Muscle layer of colon (tissue), 2 donors: ENCODE results near the gene TMEM266.
A peak's percentile ranks its signal among the peaks of the same experiment; 100 is the strongest.

Experiments
- H3K27ac ChIP-seq: one replicate; pipeline ENCODE4 v1.7.0; 2013; ENCODE audit warnings: low read depth, mild to moderate bottlenecking, low read length, moderate library complexity
- H3K27me3 ChIP-seq, 2 donors: one replicate each; pipeline ENCODE4 v1.7.0; 2013; ENCODE audit warnings: low read length in 2 of 2, mild to moderate bottlenecking in 2 of 2; ENCODE audit not compliant: insufficient read depth in 2 of 2, control insufficient read depth in 1 of 2
- H3K36me3 ChIP-seq: one replicate; pipeline ENCODE4 v1.7.0; 2013; ENCODE audit warnings: mild to moderate bottlenecking, low read length; ENCODE audit not compliant: insufficient read depth
- H3K4me1 ChIP-seq: one replicate; pipeline ENCODE4 v1.7.0; 2013; ENCODE audit warnings: mild to moderate bottlenecking, low read length; ENCODE audit not compliant: insufficient read depth
- H3K4me3 ChIP-seq, 2 donors: one replicate each; pipeline ENCODE4 v1.7.0; 2013; ENCODE audit warnings: low read length in 2 of 2, low read depth in 1 of 2, mild to moderate bottlenecking in 1 of 2, moderate library complexity in 1 of 2
- H3K9ac ChIP-seq: one replicate; pipeline ENCODE4 v1.7.0; 2013; ENCODE audit warnings: low read length
- H3K9me3 ChIP-seq: one replicate; pipeline ENCODE4 v1.7.0; 2013; ENCODE audit warnings: mild to moderate bottlenecking, low read length
- donor health status: abdominal sarcoma.
- donor health status: Adenocarcinoma of cecum.

Gene TMEM266

GRCh38 chr15:76178296-76179000 lies 118.7 kb downstream of the TMEM266 start:
- no peaks in the 10 kb centered on the region for H3K9me3 ChIP-seq
- no peak overlapping the region for H3K27ac ChIP-seq

GRCh38 chr15:76179023-76179422 lies 119.2 kb downstream of the TMEM266 start:
- no peak overlapping the region for H3K27ac ChIP-seq
- H3K27me3 ChIP-seq, result peaks cover 0 to 16% of the 10 kb centered on the region in 2 donors
- no peak overlapping the region for H3K9ac ChIP-seq
- no peaks in the 10 kb centered on the region for H3K9me3 ChIP-seq
- H3K36me3 ChIP-seq, result no peaks in the 10 kb centered on the region
- peaks cover 11% of the 10 kb centered on the region for H3K4me1 ChIP-seq
- no peak overlapping the region for H3K4me3 ChIP-seq

More at GRCh38 chr15:76178296-76179000, 118.7 kb downstream of the TMEM266 start:
- Histone ChIP-seq H3K4me3 (no peak overlapping the region), H3K9ac (no peak overlapping the region), H3K4me1 (peaks cover 11% of the 10 kb centered on the region), H3K36me3 (no peaks in the 10 kb centered on the region), H3K27me3 (peaks cover 0 to 16% of the 10 kb centered on the region in 2 donors)

- Histone ChIP-seq H3K27ac (no peak overlapping the region), H3K9ac (no peak overlapping the region), H3K4me3 (no peak overlapping the region), H3K36me3 (no peaks in the 10 kb centered on the region), H3K27me3 (peaks cover 0 to 16% of the 10 kb centered on the region in 2 donors), H3K9me3 (no peaks in the 10 kb centered on the region), H3K4me1 (peaks cover 11% of the 10 kb centered on the region)
Measured at GRCh38 chr15:76180321-76180720, 120.5 kb downstream of the TMEM266 start.

GRCh38 chr15:76181705-76182107 lies 121.9 kb downstream of the TMEM266 start:
- H3K36me3 ChIP-seq, result no peaks in the 10 kb centered on the region
- peaks cover 11% of the 10 kb centered on the region for H3K4me1 ChIP-seq
- H3K9ac ChIP-seq, result no peak overlapping the region
- no peaks in the 10 kb centered on the region for H3K9me3 ChIP-seq
- no peak overlapping the region for H3K27ac ChIP-seq
- H3K27me3 ChIP-seq, result peaks cover 0 to 16% of the 10 kb centered on the region in 2 donors
- no peak overlapping the region for H3K4me3 ChIP-seq

- Histone ChIP-seq H3K9ac (no peak overlapping the region), H3K36me3 (no peaks in the 10 kb centered on the region), H3K9me3 (no peaks in the 10 kb centered on the region), H3K27me3 (peaks cover 0 to 18% of the 10 kb centered on the region in 2 donors), H3K4me1 (no peaks in the 10 kb centered on the region), H3K4me3 (no peak overlapping the region), H3K27ac (no peak overlapping the region)
Measured at GRCh38 chr15:76183930-76184649, 124.3 kb downstream of the TMEM266 start.

- Histone ChIP-seq H3K4me1 (no peaks in the 10 kb centered on the region), H3K9ac (no peak overlapping the region), H3K27me3 (peaks cover 0 to 13% of the 10 kb centered on the region in 2 donors), H3K27ac (no peak overlapping the region), H3K4me3 (no peak overlapping the region), H3K9me3 (no peaks in the 10 kb centered on the region), H3K36me3 (no peaks in the 10 kb centered on the region)
Measured at GRCh38 chr15:76184650-76185035, 124.9 kb downstream of the TMEM266 start.

GRCh38 chr15:76185716-76186115 lies 125.9 kb downstream of the TMEM266 start:
- Histone ChIP-seq H3K9ac (no peak overlapping the region), H3K9me3 (no peaks in the 10 kb centered on the region), H3K4me1 (peaks cover 5% of the 10 kb centered on the region), H3K36me3 (no peaks in the 10 kb centered on the region), H3K27me3 (peaks cover 0 to 12% of the 10 kb centered on the region in 2 donors), H3K4me3 (no peak overlapping the region), H3K27ac (no peak overlapping the region)

GRCh38 chr15:76187163-76187562 lies 127.4 kb downstream of the TMEM266 start:
- H3K9me3 ChIP-seq, result no peaks in the 10 kb centered on the region

GRCh38 chr15:76189106-76189505 lies 129.3 kb downstream of the TMEM266 start:
- H3K9me3 ChIP-seq, result no peaks in the 10 kb centered on the region
- H3K4me3 ChIP-seq, result no peak overlapping the region
- no peaks in the 10 kb centered on the region for H3K36me3 ChIP-seq
- H3K9ac ChIP-seq, result no peak overlapping the region
- peaks cover 0 to 22% of the 10 kb centered on the region in 2 donors for H3K27me3 ChIP-seq
- peaks cover 11% of the 10 kb centered on the region for H3K4me1 ChIP-seq
- no peak overlapping the region for H3K27ac ChIP-seq

More at GRCh38 chr15:76187163-76187562, 127.4 kb downstream of the TMEM266 start:
- peaks cover 11% of the 10 kb centered on the region for H3K4me1 ChIP-seq
- no peak overlapping the region for H3K9ac ChIP-seq
- H3K27ac ChIP-seq, result no peak overlapping the region
- peaks cover 0 to 12% of the 10 kb centered on the region in 2 donors for H3K27me3 ChIP-seq
- no peak overlapping the region for H3K4me3 ChIP-seq
- no peaks in the 10 kb centered on the region for H3K36me3 ChIP-seq

- Histone ChIP-seq H3K4me1 (peaks cover 11% of the 10 kb centered on the region), H3K9ac (no peak overlapping the region), H3K27ac (no peak overlapping the region), H3K36me3 (no peaks in the 10 kb centered on the region), H3K9me3 (no peaks in the 10 kb centered on the region), H3K4me3 (no peak overlapping the region), H3K27me3 (peaks cover 0 to 22% of the 10 kb centered on the region in 2 donors)
Measured at GRCh38 chr15:76190070-76190564, 130.3 kb downstream of the TMEM266 start.

GRCh38 chr15:76190751-76191538 lies 131.2 kb downstream of the TMEM266 start:
- Histone ChIP-seq H3K9ac (no peak overlapping the region), H3K27ac (no peak overlapping the region), H3K4me3 (peak overlapping the region in 1 of 2 donors; percentile 17), H3K27me3 (peaks cover 0 to 22% of the 10 kb centered on the region in 2 donors), H3K9me3 (no peaks in the 10 kb centered on the region), H3K4me1 (peaks cover 14% of the 10 kb centered on the region), H3K36me3 (no peaks in the 10 kb centered on the region)
